ENCODE measurements around the gene SPINDOC. TPM values are rescaled to one million over a fixed set of nuclear protein-coding genes. Genes with fewer than 3 reads are reported as not detected.

The SPINDOC gene
- total RNA-seq, 2 donors from 2014 or later, result 17.8 to 36.2 TPM

DNA sequence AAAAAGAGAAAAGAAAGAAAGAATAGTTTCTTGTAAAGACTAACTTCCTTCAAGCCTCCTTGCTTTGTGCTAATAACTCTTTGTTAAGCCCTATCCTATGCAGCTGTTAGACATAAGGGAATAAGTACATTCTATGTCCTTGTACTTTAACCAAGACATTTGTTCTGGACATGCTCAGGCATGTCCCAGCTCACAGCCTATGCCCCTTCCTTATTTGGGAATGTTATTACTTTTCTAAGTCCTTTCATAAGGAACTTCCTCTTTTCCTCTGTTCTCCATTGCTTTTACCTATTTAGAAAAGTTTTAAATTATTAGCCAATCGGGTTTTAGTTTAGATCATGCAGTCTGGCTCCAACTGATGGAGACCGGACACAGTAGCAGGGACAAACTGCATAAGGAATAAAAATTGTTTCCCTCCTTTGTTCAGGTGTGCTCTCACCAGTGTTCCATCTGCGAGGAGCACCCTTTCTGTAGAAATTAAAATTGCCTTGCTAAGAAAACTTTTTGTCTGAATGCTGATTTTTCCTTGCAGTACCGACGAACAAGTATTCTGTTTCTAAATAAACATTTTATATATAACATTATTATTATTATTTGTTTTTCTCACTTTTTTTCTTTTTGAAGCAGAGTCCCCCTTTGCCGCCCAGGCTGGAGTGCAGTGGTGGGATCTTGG is 21.6 kb upstream of the SPINDOC start:
- Histone ChIP-seq H3K27ac (no peak overlapping the region), H3K27me3 (replicated peaks; ENCODE audit: insufficient read depth) (no peaks in the 10 kb centered on the region), H3K4me3 (no peak overlapping the region), H3K4me1 (replicated peaks) (no peaks in the 10 kb centered on the region), H3K9me3 (no peaks in the 10 kb centered on the region), H3K36me3 (no peaks in the 10 kb centered on the region)
- no peak for DNase-seq (ENCODE audit: low spot score)
- TF ChIP-seq POLR2AphosphoS5 (IDR thresholded peaks at IDR 0.05) (no peak), POLR2A (IDR thresholded peaks at IDR 0.05) (no peak)
- TF ChIP-seq, protein P1, sequence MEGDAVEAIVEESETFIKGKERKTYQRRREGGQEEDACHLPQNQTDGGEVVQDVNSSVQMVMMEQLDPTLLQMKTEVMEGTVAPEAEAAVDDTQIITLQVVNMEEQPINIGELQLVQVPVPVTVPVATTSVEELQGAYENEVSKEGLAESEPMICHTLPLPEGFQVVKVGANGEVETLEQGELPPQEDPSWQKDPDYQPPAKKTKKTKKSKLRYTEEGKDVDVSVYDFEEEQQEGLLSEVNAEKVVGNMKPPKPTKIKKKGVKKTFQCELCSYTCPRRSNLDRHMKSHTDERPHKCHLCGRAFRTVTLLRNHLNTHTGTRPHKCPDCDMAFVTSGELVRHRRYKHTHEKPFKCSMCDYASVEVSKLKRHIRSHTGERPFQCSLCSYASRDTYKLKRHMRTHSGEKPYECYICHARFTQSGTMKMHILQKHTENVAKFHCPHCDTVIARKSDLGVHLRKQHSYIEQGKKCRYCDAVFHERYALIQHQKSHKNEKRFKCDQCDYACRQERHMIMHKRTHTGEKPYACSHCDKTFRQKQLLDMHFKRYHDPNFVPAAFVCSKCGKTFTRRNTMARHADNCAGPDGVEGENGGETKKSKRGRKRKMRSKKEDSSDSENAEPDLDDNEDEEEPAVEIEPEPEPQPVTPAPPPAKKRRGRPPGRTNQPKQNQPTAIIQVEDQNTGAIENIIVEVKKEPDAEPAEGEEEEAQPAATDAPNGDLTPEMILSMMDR (IDR thresholded peaks at IDR 0.05), result no peak
- 97% methylated on average over 6 of the region's 6 CpGs for WGBS
- intact Hi-C loops (cut with DNase I), result no loop called here

DNA sequence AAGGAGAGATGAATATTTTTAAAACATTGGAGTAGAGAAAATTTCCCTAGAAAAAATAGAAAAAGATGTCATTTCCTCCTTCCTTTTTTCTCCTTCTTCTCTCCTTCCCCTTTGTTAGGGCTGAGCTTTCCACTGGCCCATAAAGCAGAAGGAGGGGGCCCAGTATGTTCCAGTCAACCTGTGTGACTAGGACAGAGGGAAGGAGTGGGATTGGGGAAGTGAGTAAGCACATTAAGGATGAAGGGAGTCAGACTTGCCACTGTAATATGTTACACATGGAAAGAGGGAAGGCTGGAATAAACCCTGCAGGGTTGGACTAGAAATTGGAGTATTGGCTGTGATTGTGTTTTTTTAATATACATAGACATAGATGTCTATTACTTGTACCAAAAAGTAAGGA is 20.1 kb upstream of the SPINDOC start:
- Histone ChIP-seq H3K27me3 (replicated peaks; ENCODE audit: insufficient read depth) (no peaks in the 10 kb centered on the region), H3K9me3 (no peaks in the 10 kb centered on the region), H3K4me3 (no peak overlapping the region), H3K4me1 (replicated peaks) (no peaks in the 10 kb centered on the region), H3K27ac (no peak overlapping the region), H3K36me3 (no peaks in the 10 kb centered on the region)
- intact Hi-C loops (cut with DNase I), result no loop called here
- TF ChIP-seq, protein P1 (IDR thresholded peaks at IDR 0.05), result no peak
- TF ChIP-seq POLR2AphosphoS5 (IDR thresholded peaks at IDR 0.05), result no peak
- no peak for TF ChIP-seq POLR2A (IDR thresholded peaks at IDR 0.05)
- DNase-seq (ENCODE audit: low spot score), result no peak

DNA sequence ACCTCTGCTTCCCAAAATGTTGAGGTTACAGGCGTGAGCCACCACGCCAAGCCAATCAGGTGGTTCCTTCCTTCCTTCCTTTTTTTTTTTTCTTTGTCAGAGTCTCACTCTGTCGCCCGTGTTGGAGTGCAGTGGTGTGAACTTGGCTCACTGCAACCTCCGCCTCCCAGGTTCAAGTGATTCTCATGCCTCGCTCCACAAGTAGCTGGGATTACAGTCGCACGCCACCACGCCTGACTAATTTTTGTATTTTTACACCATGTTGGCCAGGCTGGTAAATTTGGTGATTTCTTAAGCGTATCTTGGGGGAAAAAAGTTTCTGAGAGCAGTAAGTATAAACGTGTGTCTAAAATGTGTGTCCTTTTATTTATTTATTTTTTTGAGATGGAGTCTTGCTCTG is 18.2 kb upstream of the SPINDOC start:
- WGBS, result 86% methylated on average over 11 of the region's 11 CpGs
- no peak for DNase-seq (ENCODE audit: low spot score)
- TF ChIP-seq, protein P1 (IDR thresholded peaks at IDR 0.05), result no peak
- TF ChIP-seq POLR2A (IDR thresholded peaks at IDR 0.05) (no peak), POLR2AphosphoS5 (IDR thresholded peaks at IDR 0.05) (no peak)
- Histone ChIP-seq H3K36me3 (no peaks in the 10 kb centered on the region), H3K27ac (no peak overlapping the region), H3K4me1 (replicated peaks) (no peaks in the 10 kb centered on the region), H3K27me3 (replicated peaks; ENCODE audit: insufficient read depth) (no peaks in the 10 kb centered on the region), H3K4me3 (no peak overlapping the region), H3K9me3 (no peaks in the 10 kb centered on the region)
- intact Hi-C loops (cut with DNase I), result no loop called here

DNA sequence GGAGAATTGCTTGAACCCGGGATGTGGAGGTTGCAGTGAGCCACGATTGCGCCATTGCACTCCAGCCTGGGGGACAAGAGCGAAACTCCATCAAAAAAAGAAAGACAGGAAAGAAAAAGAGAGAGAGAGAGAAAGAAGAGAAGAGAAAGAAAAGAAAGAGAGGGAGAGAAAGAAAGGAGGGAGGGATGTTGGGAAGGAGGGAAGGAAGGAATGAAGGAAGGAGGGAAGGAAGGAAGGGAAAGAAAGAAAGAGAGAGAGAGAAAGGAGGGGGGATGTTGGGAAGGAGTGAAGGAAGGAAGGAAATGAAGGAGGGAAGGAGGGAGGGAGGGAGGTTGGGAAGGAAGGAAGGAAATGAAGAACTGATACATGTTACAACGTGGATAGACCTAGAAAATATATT is 12.3 kb upstream of the SPINDOC start:
- WGBS, result 94% methylated on average over 5 of the region's 5 CpGs
- TF ChIP-seq POLR2A (IDR thresholded peaks at IDR 0.05), result no peak
- TF ChIP-seq, protein P1 (IDR thresholded peaks at IDR 0.05), result no peak
- no peak for TF ChIP-seq POLR2AphosphoS5 (IDR thresholded peaks at IDR 0.05)
- Histone ChIP-seq H3K27me3 (replicated peaks; ENCODE audit: insufficient read depth) (no peaks in the 10 kb centered on the region), H3K4me3 (no peak overlapping the region), H3K36me3 (no peaks in the 10 kb centered on the region), H3K4me1 (replicated peaks) (no peaks in the 10 kb centered on the region), H3K27ac (no peak overlapping the region), H3K9me3 (no peaks in the 10 kb centered on the region)
- DNase-seq (ENCODE audit: low spot score), result no peak
- intact Hi-C loops (cut with DNase I), result no loop called here

Data from prostate gland (tissue), 2 donors.